LHCN-M2 (cell line): Measurements from ENCODE around the gene SPRR2G. TPM values are rescaled to one million over a fixed set of nuclear protein-coding genes. Genes with fewer than 3 reads are reported as not detected.
"Not testable (repeated sequence)": the region's sequence is repeated elsewhere in the genome, so short reads cannot be mapped to it uniquely, and the experiment has no call there.

Experiments
- DNase-seq: peaks from one replicate; pipeline ENCODE4 v3.0.0-alpha.2; 2012; ENCODE audit warnings: low read depth
- polyA plus RNA-seq: library from polyadenylated mRNA; unstranded; fragments of >200 nt; gene quantifications from one replicate; pipeline ENCODE4 v1.2.1, GENCODE V29; 2012; ENCODE audit warnings: missing spikeins
- total RNA-seq: library from RNA; depleted of rRNA; stranded (reverse); fragments of >200 nt; gene quantifications from 2 replicates; pipeline ENCODE4 v1.2.3, GENCODE V29; 2014; rRNA removed

The SPRR2G gene
- total RNA-seq: not detected in 2 replicates
- not detected for polyA plus RNA-seq

- DNase-seq: no peak
These were observed at the start of gene SPRR2G for GRCh38 chr1:153150846-153151245. SPRR2G (minus strand) TSS chr1:153150890; CDS start chr1:153150110, 780 bp downstream.

GRCh38 chr1:153195216-153195615 lies 44.5 kb upstream of the SPRR2G start:
- no peak for DNase-seq

DNA sequence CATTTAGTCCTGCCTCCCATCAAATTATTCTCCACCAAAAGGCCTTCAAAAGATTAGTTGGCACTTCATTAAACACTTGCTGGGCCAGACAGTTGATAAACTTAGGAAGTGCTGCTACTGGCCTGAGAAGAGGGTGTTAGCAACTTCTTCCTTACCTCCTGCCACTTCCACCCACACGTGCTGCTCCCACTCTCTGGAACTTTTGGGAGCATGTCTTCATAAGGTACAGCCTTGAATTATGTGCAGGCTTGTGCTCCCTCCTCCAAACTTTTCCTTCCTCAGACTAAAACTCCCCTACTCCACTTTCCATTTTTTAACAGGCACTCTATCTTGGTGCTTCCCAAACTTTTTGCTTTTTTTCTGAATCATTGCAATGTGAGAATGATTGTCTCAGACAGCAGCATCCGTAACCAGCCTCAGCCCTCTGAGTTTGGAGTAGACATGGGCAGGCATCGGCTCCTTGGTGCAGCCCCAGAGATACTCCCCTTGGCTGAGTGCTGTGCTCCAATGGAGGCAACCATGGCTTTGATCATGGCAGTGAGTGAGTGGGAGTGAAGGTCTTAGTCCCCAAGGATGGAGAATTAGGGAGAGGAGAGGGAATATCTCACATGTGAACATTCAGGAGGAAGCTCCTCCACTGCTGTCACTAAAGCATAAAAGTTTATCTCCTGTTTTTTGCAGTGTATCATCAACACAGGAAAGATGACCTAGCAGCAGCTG lies 43.8 kb upstream of the SPRR2G start:
- no peak for DNase-seq

- DNase-seq: no peak
These were observed 42.0 kb upstream of the SPRR2G start for GRCh38 chr1:153192697-153193096.

DNA sequence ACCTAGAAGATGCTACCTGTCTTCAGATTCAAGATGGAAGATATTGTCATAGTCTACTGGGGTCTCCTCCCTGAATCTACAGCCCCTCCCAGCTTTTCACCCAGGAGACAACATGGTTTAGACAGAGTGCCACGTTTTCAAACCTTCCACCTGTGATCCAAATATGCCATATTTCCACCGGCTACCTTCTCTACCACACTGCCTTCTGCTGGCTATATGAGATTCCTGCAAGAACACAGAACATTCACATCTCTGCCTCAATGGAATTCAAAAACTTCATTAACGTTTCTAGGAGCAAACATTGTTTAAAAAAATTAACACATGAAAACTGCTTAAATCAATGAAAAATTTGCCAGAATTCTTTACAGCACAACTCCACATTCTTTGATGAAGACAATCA lies 39.7 kb upstream of the SPRR2G start:
- DNase-seq: no peak

DNA sequence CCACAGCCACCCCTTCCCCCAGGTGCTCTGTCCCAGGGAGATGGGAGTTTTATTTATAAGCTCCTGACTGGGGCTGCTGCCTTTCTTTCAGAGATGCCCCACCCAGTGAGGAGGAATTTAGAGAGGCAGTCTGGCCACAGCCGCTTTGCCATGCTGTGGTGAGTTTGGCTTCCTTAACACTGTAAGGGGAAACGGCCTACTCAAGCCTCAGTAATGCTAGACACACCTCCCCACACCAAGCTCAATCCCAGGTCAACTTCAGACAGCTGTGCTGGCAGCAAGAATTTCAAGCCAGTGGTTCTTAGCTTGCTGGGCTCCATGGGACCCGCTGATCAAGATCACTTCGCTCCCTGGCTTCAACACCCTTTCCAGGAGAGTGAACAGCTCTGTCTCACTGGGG lies 37.6 kb upstream of the SPRR2G start:
- DNase-seq: not testable (repeated sequence)

DNA sequence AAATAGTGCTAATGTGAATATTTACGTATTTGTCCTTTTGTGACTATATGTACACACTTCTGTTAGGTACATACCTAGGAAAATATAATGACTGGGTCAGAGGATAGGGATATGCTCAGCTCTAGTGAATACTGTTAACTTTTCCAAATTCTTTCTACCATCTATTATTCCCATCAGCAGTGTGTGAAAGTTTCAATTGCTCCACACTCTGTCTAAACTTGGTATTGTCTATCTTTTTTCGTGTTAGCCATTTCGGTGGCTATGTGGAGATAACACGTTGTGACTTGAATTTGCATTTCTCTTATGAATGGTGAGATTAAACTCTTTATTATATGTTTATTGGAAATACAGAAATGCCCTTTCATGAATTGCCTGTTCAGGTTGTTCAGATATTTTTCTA lies 29.9 kb upstream of the SPRR2G start:
- DNase-seq: no peak

DNA sequence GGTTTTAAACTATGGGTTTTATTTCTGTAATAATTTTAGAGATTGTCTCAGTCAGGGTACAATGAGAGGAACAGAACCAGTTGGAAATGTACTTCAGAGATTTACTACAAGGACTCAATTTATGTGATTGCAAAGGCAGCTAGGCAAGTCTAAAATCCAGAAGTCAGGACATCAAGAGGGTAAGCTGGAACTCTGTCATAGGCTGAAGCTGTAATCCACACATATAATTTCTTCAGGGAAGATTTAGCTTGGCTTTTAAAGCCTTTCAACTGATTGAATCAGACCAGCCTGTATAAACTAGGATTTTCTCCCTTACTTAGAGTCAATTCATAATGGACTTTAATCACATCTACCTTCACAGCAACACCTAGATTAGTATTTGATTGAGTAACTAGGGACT lies 28.2 kb upstream of the SPRR2G start:
- DNase-seq: no peak

GRCh38 chr1:153174624-153175023 lies 23.9 kb upstream of the SPRR2G start:
- no peak for DNase-seq

DNA sequence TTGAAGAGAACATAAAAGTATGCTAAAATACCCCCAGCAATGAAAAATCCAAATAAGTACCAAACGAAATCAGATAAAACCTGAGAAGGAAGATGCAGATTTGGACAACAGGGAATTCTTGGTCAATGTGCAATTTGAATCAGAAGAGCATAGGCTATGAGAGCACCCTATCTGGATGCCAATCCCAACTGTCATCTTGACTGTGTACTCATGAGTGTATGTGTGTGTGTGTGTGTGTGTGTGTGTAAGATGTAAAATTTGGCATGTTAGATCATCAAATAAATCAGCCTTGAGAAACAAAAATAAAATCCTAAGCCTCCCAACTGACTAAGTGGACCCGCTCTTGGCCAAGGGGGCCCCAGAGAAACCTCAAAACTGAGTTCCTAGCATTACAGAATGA lies 18.0 kb upstream of the SPRR2G start:
- no peak for DNase-seq

GRCh38 chr1:153155541-153155940 lies 4.9 kb upstream of the SPRR2G start:
- no peak for DNase-seq

DNA sequence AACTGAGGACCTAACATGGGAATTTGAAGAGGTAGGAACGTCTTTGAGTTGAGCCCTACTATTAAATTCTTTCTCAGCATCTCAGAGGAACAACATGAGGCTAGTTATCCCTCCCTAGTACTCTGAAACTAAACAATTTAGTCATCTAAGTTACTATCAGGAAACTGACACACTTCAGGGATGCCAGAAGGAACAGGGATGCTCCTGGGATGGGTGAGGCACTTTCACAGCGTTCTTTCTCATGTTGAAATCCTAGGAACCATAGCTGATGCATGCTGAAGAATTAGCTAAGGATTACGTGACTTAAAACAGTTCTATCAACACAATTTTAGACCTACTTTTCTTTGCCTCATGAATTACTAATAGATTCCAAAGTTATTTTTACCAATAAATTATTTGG lies 1.8 kb upstream of the SPRR2G start:
- no peak for DNase-seq

DNA sequence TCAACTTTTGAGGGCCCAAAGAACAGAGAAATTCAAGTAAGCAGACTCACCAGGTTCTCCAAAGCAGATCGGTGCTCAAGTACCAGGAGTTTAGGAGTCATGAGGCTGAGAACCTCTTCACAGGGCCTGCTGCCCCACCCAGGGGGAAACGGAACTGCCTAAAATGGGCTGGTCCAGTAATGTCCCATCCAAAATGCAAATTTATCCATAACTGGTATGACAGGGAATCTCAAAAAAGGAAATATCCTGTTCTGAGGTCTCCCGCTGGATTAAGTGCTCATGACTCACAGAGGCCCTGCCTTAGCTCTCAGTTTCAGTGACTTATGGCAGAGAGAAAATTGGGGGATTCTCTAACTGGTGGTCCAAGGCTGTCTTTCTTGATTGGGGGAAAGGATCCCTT lies 9.3 kb downstream of the SPRR2G start:
- no peak for DNase-seq

- no peak for DNase-seq
These were observed 10.2 kb downstream of the SPRR2G start for GRCh38 chr1:153140484-153140883.

GRCh38 chr1:153133743-153134142 lies 16.9 kb downstream of the SPRR2G start:
- no peak for DNase-seq

GRCh38 chr1:153133267-153133666 lies 17.4 kb downstream of the SPRR2G start:
- DNase-seq: no peak

DNA sequence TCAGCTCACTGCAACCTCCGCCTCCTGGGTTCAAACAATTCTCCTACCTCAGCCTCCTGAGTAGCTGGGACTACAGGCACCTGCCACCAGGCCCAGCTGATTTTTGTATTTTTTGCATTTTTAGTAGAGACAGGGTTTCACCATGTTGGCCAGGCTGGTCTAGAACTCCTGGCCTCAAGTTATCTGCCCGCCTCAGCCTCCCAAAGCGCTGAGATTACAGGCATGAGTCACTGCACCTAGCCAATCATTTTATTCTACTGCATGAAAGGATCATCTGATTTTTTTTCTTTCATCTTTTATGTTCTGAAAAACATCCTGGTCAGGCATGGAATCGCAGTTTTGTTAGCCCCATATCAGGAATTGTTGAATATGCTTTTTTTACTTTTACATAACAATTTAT lies 22.0 kb downstream of the SPRR2G start:
- DNase-seq: not testable (repeated sequence)

GRCh38 chr1:153127296-153127695 lies 23.4 kb downstream of the SPRR2G start:
- no peak for DNase-seq

DNA sequence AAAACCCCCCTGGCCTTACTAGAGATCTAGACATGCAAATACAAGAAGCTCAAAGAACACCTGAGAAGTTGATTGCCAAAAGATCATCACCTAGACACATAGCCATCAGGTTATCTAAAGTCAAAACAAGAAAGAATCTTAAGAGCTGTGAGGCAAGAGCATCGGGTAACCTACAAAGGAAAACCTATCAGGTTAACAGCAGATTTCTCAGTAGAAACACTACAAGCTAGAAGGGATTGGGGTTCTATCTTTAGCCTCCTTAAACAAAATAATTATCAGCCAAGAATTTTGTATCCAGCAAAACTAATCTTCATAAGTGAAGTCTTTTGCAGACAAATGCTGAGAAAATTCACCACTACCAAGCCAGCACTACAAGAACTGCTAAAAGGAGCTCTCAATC lies 25.2 kb downstream of the SPRR2G start:
- DNase-seq: no peak

DNA sequence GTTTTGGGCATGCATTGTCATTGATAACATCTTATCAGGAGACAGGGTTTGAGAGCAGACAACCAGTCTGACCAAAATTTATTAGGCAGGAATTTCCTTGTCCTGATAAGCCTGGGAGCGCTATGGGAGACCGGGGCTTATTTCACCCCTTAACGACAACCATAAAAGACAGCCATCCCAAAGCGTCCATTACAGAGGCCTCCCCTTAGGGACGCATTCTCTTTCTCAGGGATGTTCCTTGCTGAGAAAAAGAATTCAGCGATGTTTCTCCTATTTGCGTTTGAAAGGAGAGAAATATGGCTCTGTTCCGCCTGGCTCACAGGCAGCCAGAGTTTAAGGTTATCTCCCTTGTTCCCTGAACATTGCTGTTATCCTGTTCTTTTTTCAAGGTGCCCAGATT lies 26.9 kb downstream of the SPRR2G start:
- not testable (repeated sequence) for DNase-seq

GRCh38 chr1:153122831-153123421 lies 27.8 kb downstream of the SPRR2G start:
- peak; percentile 1 for DNase-seq

DNA sequence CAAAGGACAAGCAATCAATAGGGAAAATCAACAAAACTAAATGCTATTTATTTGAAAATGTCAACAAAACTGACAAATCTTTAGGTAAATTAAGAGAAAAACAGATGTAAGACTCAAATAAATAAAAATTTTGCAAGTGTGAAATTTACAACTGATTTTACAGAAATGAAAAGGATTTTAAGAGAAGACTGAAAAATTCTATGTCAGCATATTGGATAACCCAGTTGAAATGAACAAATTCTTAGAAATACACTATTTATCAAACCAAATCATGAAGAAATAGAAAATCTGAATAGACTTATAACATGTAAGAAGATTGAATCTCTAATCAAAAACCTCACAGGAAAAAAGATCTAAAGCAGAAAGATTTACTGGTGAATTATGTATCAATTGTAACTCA lies 29.7 kb downstream of the SPRR2G start:
- no peak for DNase-seq

DNA sequence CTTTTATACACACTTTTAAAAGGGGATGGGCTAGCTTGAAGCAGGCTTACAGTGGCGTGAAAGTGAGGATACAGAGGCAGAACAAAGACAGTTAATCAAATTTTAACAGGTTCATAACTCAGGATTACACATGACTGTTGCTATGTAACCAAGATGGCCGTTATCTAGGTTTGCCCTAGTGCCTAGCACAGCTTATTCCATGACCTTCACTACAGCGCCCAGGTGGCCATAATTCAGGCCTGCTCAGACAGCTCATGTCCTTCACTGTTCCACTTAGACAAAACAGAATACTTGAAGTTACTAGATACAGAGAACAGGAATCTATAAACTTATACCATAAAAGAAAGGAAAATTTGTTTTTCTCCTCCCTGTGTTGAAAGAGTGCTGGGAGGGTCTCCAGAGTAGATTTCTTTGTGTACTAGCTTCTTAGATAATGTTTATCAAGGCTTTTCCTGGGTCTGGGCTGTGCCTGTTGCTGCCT lies 31.2 kb downstream of the SPRR2G start:
- no peak for DNase-seq
